Right cardiac atrium (tissue), 5 donors: ENCODE data around the gene SSB. TPM values are rescaled to one million over a fixed set of nuclear protein-coding genes. Genes with fewer than 3 reads are reported as not detected.
"Not testable (repeated sequence)": the region's sequence is repeated elsewhere in the genome, so short reads cannot be mapped to it uniquely, and the experiment has no call there.

ENCODE experiments used
- ATAC-seq, 2 donors: fragments of 200-7000 bp; cut with Tn5 transposase; one replicate each; pipeline versions ENCODE4 v1.8.0 to v1.9.1; 2020; ENCODE audit warnings: moderate library complexity in 2 of 2, mild to moderate bottlenecking in 1 of 2
- DNase-seq, 3 donors: peaks; one replicate each; pipeline ENCODE4 v3.0.0-alpha.2; 2020
- H3K27ac ChIP-seq: one replicate; pipeline ENCODE4 v1.5.1; 2013; ENCODE audit warnings: mild to moderate bottlenecking, low read length, control low read depth, moderate library complexity
- H3K27me3 ChIP-seq: one replicate; pipeline ENCODE4 v1.6.1; 2013; ENCODE audit not compliant: control insufficient read depth, insufficient read depth
- H3K4me1 ChIP-seq: one replicate; pipeline ENCODE4 v1.6.1; 2013; ENCODE audit warnings: low read length; ENCODE audit not compliant: control insufficient read depth, insufficient read depth
- H3K4me3 ChIP-seq: one replicate; pipeline ENCODE4 v1.5.1; 2013; ENCODE audit warnings: low read length, control low read depth
- H3K9me3 ChIP-seq: one replicate; pipeline ENCODE4 v1.6.1; 2013; ENCODE audit warnings: low read length; ENCODE audit not compliant: control insufficient read depth
- WGBS: extraction: QIAGEN DNeasy Blood & Tissue Kit; methylation state at CpG from one replicate; pipeline ENCODE4 v1.1.7; 2013; 5-methylcytosine and 5-hydroxymethylcytosine counted together
- intact Hi-C, 4 donors: fragments of 100-400 bp; cut with DNase I; formaldehyde crosslinking; loops; one replicate each; pipeline versions ENCODE4 v1.11.0 to v1.14.0; 2022 to 2023
- polyA plus RNA-seq: library from polyadenylated mRNA; stranded (reverse); fragments of 200-250 nt; gene quantifications from one replicate; pipeline ENCODE4 v1.2.3, GENCODE V29; 2013
- total RNA-seq, 4 donors: library from RNA; stranded (reverse); fragmentation: NEBNext Ultra II Directional; extraction: Animal tissue kit (Norgen Biotek cat#: 25700); gene quantifications; one replicate each; pipeline ENCODE4 v1.2.1, GENCODE V29; 2021
- donor health status: healthy with polysubstance abuse.
- donor health status: DM: no; HTN: yes; CAD: no.
- donor health status: DM: no; HTN: no; CAD: no.
- donor health status: DM: no; HTN: yes; CAD: no; lungs with severe emphysema.
- donor health status: DM: yes; HTN: yes; CAD: no.

SSB gene
- total and polyA plus RNA-seq, 5 donors = 55.2 to 73.3 (median 60.6) TPM

GRCh38 chr2:169838743-169839489, 40.2 kb downstream of the SSB start:
- H3K4me3 ChIP-seq = no peak overlapping the region

GRCh38 chr2:169839954-169840746, 41.5 kb downstream of the SSB start:
- H3K9me3 ChIP-seq = no peaks in the 10 kb centered on the region
- DNase-seq (no peak), ATAC-seq (peak; percentile 71 to 75)
- H3K27ac ChIP-seq = peak overlapping the region; percentile 25
- intact Hi-C loops = no loop called here
- no peak overlapping the region for H3K4me3 ChIP-seq
- H3K4me1 ChIP-seq = peaks cover 10% of the 10 kb centered on the region
- WGBS = 35% methylated on average over 10 of the region's 10 CpGs
- no peaks in the 10 kb centered on the region for H3K27me3 ChIP-seq

More at GRCh38 chr2:169838743-169839489, 40.2 kb downstream of the SSB start:
- 84% methylated on average over 2 of the region's 2 CpGs for WGBS
- peak in 1 of 2 donors; percentile 56 for ATAC-seq
- Histone ChIP-seq H3K27ac (peak overlapping the region; percentile 57), H3K9me3 (no peaks in the 10 kb centered on the region), H3K27me3 (no peaks in the 10 kb centered on the region), H3K4me1 (peaks cover 6% of the 10 kb centered on the region)
- DNase-seq = no peak
- intact Hi-C loops = no loop called here

- Histone ChIP-seq H3K27ac (no peak overlapping the region), H3K27me3 (no peaks in the 10 kb centered on the region), H3K9me3 (no peaks in the 10 kb centered on the region), H3K4me1 (peaks cover 10% of the 10 kb centered on the region), H3K4me3 (no peak overlapping the region)
- intact Hi-C loops = no loop called here
- 91% methylated on average over 2 of the region's 2 CpGs for WGBS
- ATAC-seq (peak; percentile 43 to 53), DNase-seq (no peak)
Measured at GRCh38 chr2:169840747-169841142, 42.1 kb downstream of the SSB start.

GRCh38 chr2:169841625-169842024, 43.0 kb downstream of the SSB start:
- ATAC-seq, intact Hi-C loops, H3K9me3 ChIP-seq, H3K4me1 ChIP-seq, H3K27ac ChIP-seq, H3K27me3 ChIP-seq, DNase-seq, H3K4me3 ChIP-seq: not testable (repeated sequence)
- 96% methylated on average over 21 of the region's 24 CpGs for WGBS

GRCh38 chr2:169845016-169845415, 46.3 kb downstream of the SSB start:
- DNase-seq = no peak
- Histone ChIP-seq H3K4me1 (peaks cover 14% of the 10 kb centered on the region), H3K27ac (no peak overlapping the region), H3K27me3 (no peaks in the 10 kb centered on the region), H3K4me3 (no peak overlapping the region), H3K9me3 (no peaks in the 10 kb centered on the region)
- ATAC-seq = no peak
- over 99% methylated on average over 2 of the region's 2 CpGs for WGBS
- intact Hi-C loops = no loop called here

- H3K9me3 ChIP-seq, H3K4me3 ChIP-seq, H3K4me1 ChIP-seq, intact Hi-C loops, H3K27ac ChIP-seq, H3K27me3 ChIP-seq: not testable (repeated sequence)
- peak in 1 of 3 donors; percentile 45 for DNase-seq
- 71% methylated on average over 8 of the region's 8 CpGs for WGBS
- ATAC-seq = peak in 1 of 2 donors; percentile 41
Measured at GRCh38 chr2:169848959-169849693, 50.5 kb downstream of the SSB start.

- H3K9me3 ChIP-seq = no peaks in the 10 kb centered on the region
- H3K27me3 ChIP-seq = no peaks in the 10 kb centered on the region
- ATAC-seq (no peak), DNase-seq (no peak)
- intact Hi-C loops = no loop called here
- H3K27ac ChIP-seq = no peak overlapping the region
- WGBS = 89% methylated on average over 1 of the region's 1 CpG
- H3K4me3 ChIP-seq = no peak overlapping the region
- H3K4me1 ChIP-seq = peaks cover 7% of the 10 kb centered on the region
Measured at GRCh38 chr2:169849710-169850109, 51.0 kb downstream of the SSB start.

- Histone ChIP-seq H3K9me3 (no peaks in the 10 kb centered on the region), H3K4me3 (no peak overlapping the region), H3K27me3 (no peaks in the 10 kb centered on the region), H3K27ac (peak overlapping the region; percentile 19), H3K4me1 (peaks cover 5% of the 10 kb centered on the region)
- 80% methylated on average over 4 of the region's 4 CpGs for WGBS
- intact Hi-C loops = no loop called here
- no peak for ATAC-seq
- no peak for DNase-seq
Measured at GRCh38 chr2:169853041-169853668, 54.5 kb downstream of the SSB start.

- ATAC-seq, intact Hi-C loops, H3K4me1 ChIP-seq, H3K4me3 ChIP-seq, H3K27me3 ChIP-seq, H3K9me3 ChIP-seq, H3K27ac ChIP-seq: not testable (repeated sequence)
- WGBS = 90% methylated on average over 35 of the region's 42 CpGs
- DNase-seq = peak in 2 of 3 donors; percentile 40 to 64
Measured at GRCh38 chr2:169855281-169856258, 56.9 kb downstream of the SSB start.

- peaks cover 2% of the 10 kb centered on the region for H3K4me1 ChIP-seq
- no peaks in the 10 kb centered on the region for H3K27me3 ChIP-seq
- intact Hi-C loops = no loop called here
- WGBS = 97% methylated on average over 4 of the region's 4 CpGs
- H3K9me3 ChIP-seq = no peaks in the 10 kb centered on the region
- H3K27ac ChIP-seq = no peak overlapping the region
- ATAC-seq (no peak), DNase-seq (no peak)
- H3K4me3 ChIP-seq = no peak overlapping the region
Measured at GRCh38 chr2:169859423-169859822, 60.8 kb downstream of the SSB start.
